HS-27A (cell line): ENCODE data around the gene CREB5.
"Not testable (repeated sequence)": the region's sequence is repeated elsewhere in the genome, so short reads cannot be mapped to it uniquely, and the experiment has no call there.

ENCODE experiments used
- DNase-seq: peaks from one replicate; pipeline ENCODE4 v3.0.0-alpha.2; 2012; ENCODE audit warnings: low read depth, missing footprints

The CREB5 gene, protein sequence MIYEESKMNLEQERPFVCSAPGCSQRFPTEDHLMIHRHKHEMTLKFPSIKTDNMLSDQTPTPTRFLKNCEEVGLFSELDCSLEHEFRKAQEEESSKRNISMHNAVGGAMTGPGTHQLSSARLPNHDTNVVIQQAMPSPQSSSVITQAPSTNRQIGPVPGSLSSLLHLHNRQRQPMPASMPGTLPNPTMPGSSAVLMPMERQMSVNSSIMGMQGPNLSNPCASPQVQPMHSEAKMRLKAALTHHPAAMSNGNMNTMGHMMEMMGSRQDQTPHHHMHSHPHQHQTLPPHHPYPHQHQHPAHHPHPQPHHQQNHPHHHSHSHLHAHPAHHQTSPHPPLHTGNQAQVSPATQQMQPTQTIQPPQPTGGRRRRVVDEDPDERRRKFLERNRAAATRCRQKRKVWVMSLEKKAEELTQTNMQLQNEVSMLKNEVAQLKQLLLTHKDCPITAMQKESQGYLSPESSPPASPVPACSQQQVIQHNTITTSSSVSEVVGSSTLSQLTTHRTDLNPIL

DNA sequence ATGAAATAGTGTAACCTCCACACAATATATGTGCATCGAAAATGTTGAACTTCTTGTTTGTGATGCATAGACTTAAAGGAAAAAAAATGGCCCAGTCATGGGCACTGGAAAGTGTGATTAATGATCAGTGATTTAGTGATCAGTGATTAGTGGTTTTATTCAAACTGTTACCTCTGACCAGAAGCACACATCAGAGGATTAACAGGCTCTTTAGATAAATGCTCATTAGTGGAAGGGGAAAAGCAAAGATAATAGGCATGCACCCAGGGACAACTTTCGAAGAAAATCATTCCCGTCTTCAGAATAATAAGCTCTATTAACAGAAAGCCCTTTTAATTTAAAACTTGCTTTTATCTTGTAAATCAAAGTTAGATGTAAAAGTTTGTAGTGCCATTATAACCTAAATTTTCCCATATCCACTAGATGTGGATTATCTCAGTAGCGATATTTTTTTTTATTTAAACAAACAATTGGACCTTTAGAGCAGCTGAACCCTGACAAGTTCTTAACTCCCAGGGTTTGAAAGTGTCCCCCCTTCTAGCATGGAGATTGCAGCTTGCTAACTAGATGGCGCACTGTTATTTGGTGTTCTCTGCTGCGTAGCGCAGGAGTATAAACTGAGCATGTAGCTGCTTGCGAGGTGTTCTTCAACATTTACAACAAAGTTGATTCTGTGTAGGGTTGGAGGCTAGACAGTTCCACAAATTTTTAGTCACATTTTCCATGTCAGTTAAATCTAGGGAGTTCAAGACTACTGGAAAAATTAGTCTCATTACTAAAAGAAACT is at the start of gene CREB5:
TSS of gene CREB5 (plus strand) at position 643 of the 787 bp plus-strand sequence. CDS start 397 bp downstream, outside the sequence.
- DNase-seq: no peak

DNA sequence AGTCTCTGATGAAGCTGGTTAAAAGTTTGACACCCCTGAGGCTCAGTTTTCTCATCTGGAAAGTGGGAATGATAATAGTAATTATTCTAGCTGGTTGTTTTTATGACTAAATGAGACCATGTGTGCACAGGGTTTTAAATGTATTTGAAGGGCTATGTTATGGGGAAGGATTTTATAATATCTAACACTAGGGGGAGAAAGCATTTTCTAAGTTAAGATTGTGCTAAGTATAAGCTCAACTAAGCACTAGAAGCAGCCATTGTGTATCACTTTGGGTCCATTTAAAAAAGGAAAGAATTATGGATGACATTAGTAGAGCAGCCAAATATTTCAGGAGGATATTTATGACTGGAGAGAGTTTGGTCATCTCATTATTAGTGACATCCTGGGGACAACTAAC is 49.5 kb upstream of the CREB5 start:
- no peak for DNase-seq

DNA sequence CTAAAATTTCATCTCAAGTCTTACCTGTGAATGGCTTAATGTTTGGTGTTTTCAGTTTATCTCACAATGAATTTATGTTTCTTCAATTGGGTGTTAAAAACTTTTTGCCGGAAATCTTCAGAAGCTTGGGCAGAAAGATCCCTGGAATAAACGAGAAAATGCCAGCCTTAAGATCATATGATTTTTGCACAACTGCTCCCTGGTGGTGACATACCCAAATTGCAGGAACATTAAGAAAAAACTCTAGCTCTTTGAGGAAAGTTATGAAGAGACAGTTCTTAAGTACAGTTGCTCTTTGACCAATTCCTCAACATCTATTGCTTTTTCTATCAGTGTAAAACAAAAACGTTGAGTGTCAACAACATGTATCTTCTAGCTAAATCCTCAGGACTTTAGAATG is 48.2 kb upstream of the CREB5 start:
- DNase-seq: no peak

DNA sequence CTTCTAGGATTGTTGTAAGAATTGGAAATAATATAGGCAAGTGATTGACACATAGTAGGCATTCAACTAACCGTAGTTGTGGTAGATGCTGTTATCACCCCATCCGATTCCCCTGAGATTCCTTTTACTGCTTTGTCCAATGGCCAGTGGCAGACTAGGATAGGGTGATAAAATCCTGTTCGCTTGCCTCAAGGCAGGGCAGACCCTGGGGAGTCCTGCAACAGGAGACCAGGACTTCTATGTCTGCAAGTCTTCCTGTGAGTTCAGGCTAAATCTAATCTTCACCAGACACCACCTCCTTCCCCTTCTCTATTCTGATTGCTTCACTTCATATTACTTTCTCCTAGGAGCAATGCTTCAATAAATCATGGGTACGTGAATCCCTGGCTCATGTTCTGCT is 42.8 kb upstream of the CREB5 start:
- DNase-seq: no peak

DNA sequence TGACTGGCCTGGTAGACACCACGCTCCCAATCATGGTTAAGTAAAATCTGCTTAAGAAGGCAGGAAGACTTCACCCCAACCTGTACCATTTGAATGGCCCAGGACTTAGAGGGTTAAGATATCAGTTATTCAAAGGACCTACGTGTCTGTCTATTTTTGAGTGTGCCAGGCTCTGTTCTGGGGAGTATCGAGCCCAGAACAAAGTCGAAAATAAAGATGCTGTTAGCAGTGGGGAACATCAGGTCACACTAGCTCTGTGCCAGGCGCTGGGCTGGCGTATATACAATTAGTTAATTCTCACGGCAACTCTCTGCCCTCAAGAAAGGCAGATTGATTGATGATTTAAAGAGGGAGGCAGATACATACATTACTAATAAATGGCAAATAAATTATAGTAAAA is 40.5 kb upstream of the CREB5 start:
- DNase-seq: no peak

DNA sequence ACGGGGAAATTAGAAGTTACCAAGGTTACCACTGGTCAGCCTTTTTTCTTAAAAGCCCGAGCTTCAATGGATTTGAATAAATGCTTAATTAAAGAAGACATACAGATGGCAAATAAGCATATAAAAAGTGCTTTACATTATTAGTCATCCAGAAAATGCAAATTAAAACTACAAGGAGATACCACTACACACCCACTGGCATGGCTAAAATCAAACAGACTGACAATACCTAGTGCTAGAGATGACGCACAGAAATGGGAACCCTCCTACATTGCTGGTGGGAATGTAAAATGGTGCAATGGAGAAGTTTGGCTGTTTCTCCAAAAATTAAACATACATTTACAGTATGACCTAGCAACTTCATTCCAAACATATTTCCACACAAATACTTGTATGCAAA is 38.3 kb upstream of the CREB5 start:
- no peak for DNase-seq

DNA sequence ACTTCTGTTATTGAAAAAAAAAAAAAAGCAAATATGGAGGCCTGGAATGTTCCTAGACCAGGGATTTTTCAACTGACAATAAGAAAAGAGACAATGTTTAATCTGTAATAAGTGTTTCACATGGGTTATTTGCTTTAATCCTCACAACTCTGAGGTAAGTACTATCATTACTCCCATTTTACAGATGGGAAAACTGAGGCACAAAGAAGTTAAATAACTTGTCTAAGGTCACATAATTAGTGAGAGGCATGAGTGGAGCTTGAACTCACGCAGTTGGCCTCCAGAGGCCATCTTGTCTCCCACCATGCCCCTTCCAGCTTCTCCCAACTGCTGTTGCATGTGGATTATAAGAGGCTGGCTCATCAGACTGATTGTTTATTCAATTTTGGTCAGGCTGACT is 36.6 kb upstream of the CREB5 start:
- DNase-seq: no peak

DNA sequence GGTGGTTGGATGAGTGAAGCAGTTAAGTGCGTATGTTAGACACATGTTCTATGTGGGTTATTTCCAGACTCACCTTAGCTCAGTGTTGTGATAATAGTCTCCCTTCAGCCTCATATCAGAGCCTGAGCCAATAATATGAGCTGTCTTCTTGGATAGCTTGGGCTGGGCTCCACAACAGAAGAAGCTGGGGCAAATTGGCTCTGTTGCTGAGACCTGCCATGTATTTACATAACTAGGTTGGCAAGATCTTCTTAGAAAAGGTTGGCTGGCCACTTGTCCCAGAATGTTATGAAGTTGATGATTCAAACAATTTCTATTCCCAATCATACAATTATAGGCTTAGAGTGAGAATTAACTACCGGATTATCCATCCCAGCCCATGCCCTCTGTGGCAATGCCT is 35.7 kb upstream of the CREB5 start:
- no peak for DNase-seq

DNA sequence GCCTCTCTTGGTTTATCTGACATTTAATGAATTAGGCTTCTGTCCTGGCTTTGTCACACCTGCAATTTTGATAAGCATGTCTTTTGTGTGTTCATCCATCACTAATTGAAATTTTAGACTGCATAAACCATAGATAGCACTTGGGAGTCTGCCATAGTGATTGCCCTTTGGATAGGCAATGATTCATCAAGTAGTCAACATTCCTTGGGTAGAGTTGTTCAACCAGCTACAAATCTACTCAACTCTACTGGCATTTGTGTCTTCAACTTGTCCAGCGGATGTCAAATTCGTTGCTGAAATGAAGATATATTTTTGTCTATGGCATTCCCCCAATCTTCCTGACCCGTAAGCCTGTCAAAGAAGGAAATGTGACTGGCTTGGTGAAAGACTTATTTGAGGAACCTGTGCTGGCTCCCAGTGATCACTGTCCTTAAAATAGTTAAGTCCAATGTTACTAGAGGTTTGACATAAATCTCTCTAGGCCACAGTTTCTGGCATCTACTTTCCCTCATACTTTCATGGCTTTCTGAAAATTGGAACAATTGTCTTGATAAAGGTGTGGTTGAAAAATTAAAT is 33.7 kb upstream of the CREB5 start:
- no peak for DNase-seq

DNA sequence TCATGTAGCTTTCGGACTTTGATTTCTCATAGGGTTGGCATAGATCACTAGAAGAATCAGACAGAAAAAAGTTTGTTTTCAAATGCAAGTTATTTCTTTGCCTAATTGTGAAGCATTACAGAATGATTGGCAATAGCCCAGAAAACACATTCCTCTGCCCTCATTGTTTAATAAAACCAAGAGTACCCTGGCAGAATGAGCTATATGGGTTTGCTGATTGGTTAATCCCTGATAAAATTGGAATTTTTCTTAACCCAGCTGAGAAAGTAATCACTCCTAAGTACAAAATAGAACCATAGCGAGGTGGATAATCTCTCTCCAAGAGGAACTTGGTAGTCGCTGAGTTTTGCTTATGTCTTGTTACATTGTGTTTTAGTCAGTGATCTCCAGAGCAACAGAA is 30.9 kb upstream of the CREB5 start:
- no peak for DNase-seq

DNA sequence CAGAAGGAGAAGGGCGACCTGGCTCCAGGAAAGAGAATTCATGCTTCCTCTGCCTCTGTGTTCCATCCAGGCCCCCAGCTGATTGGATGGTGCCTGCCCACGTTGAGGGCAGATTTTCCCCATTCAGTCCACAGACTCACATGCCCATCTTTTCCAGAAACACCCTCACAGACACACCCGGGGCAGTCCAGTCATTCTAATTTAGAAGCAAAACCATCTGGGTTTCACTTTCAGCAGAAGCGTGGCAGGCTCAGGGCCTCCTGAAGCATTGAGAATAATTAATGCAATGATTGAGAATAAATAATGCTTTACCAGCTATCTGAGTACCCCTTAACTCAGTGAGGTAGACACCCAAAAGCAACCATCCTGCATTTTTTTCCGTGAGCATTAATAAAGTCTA is 30.2 kb upstream of the CREB5 start:
- no peak for DNase-seq

DNA sequence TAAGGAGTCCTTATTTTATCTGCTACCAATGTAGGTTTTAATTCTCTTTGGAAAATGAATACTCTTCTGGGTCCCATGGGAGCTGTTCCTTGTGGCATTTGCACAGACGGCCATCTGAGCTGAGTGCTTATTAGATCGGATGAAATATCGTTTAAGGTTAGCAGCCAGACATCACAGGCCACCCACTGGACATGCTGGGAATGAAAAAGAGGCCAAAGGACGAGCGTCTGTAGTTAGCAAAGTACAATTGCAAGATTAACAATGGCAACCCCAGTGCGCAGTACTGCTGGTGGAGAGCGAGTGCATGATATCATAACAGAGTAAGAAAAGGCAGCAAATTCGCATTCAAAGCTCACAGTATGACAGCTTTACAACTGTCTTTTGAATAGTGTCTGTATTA is 28.3 kb upstream of the CREB5 start:
- no peak for DNase-seq

DNA sequence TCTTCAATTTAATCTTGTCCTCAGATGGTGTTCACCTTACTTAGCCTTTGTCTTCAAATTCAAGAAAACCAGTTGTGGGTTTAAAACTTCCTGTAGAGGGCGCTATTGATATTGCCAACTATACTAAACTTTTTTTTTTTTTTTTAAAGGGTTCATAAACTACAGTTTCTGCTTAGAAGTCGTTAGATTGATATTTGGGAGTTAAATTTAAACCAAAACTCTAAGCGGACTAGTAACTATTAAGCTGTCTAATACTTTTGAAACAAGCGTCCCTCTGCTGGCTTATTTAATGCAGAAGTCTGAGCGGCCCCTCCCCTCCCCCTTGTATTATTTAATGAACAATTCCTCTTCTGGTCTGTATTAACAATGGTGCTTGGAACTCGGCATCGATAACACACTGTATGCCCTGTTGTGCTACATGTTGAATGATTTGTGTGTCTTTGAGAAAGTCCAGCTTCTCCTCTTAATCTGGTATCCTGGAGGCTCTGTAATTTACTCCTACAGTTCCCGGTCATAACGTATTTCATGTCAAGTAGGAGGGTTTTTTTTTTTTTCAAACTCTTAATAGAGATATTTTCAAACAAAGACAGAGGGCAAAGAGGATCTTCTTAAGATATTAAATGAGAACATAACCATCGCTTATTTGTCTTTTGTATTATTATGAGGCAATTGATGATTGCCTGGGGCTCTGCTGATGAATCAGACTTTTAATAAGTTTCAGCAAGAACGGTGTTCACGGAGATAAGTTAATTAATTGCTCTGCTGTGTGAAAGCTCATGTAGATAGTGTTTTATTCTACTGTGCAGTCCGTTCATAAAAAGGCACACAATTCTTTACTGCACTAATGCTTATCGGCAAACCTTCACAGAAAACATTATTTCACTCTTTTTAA is 22.6 kb upstream of the CREB5 start:
- DNase-seq: no peak

DNA sequence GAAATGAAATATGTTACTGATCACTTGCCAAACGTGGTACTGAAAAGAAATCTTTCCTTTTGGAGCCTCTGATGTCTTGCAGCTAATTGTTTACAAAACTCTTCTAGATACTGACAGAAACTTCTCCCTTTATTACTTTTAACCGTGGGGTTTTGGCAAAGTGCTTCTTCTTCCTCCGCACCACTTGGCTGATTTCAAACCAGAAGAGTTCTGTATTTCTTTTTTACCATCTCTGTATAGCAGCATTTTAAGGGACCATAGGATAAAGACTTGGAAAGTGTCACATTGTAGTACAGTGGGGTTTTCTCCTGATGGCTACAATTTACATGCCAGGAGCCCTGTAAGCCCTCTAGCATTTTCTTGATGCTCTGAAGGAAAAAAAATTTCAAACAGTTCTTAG is 21.9 kb upstream of the CREB5 start:
- DNase-seq: no peak

DNA sequence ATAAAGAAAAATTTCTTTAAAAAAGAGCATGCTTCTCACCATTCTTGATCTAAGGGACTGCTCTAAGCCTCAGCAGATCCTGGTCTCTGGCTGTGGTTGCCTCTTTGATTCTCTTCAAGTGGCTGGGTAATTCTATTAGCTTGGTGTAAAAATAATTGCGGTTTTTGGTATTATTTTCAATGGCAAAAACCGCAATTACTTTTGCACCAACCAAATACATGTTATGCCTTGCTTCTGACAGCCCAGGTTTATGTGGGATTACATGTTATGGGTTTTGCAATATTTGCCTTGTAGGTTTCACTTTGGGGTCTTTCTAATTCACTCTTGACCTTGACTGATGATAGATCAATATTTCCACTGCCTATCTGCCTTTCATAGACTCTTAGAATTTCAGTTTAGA is 20.0 kb upstream of the CREB5 start:
- DNase-seq: no peak

DNA sequence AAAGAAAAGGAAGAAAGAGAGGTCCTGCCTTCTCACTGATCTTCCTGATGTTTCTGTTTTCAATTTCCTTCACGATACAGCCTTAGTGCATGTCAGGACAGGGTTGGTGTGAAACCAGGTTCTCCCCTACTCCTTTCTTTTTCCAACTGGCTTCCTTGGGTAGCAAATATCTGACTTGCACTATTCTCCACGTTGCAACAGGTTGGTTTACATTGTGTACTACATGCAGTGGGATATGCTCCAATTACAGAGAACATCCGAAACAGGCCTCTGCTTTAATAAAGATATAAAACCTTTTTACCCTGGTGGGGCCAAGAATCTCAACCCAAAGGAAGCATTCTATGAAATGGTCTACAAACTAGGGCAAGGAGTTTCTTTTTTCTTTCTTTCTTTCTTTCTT is 16.9 kb upstream of the CREB5 start:
- DNase-seq: no peak

DNA sequence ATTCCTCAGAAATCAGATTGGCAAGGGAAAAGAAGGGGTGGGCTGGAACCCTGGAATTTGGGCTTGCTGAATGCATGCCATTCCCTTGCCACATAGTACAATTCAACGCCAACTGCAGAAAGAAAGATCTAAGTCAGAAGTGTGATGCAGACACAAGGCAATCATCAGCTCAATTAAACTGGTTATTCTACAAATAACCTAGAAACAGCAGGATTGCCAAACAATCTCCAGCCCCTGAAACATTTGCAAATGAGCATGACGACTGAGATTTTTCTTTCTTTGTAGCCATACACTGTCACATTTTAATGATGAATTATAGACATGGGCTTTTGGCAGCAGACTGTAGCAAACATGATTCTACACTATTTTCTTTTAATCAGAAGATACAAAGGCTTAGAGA is 16.5 kb upstream of the CREB5 start:
- no peak for DNase-seq

DNA sequence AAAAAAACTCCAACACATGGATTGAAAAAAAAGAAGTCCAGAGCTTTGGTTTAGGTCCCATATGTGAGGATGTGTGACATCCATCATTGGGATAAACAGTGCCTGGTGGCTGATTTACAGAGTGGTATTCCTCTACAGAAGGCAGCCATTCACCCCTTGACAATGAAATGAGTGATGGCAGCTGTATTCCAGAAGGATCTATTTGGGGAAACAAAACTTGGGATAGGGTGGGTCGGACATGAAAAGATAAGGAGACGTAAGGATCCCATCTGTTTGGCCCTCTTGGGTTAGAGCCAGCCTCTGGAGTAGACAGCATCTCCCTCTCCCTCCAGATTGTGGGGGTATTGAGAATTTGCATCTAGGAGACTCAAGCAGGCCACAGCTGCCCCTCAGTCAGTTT is 15.2 kb upstream of the CREB5 start:
- no peak for DNase-seq

DNA sequence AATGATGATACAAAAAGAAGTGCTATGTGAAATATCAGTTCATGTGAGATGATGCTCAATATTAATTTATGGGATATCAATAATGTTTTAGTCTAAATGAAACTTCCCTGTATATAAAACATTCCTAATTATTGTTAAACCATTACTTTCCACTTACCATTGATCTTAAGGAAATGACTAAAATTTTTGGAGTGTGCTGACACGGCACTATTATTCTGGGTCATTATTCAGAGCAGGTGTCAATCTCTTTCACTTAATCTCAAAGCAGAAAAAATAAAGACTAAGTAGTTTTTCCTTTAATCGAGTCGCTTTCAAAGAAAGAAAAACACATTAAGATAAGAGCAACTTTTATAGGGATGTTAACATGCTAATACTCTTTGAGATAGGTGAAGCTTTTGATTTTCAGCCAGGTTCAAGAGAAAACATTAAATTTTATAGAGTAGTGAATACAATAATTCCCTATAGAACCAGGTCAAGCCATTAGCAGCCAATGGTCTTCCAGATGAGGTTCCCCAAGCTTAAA is 11.4 kb upstream of the CREB5 start:
- no peak for DNase-seq

DNA sequence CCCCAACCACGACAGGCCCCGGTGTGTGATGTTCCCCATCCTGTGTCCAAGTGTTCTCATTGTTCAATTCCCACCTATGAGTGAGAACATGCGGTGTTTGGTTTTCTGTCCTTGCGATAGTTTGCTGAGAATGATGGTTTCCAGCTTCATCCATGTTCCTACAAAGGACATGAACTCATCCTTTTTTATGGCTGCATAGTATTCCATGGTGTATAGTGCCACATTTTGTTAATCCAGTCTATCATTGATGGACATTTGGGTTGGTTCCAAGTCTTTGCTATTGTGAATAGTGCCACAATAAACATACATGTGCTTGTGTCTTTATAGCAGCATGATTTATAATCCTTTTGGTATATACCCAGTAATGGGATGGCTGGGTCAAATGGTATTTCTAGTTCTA is 10.8 kb upstream of the CREB5 start:
- DNase-seq: not testable (repeated sequence)

DNA sequence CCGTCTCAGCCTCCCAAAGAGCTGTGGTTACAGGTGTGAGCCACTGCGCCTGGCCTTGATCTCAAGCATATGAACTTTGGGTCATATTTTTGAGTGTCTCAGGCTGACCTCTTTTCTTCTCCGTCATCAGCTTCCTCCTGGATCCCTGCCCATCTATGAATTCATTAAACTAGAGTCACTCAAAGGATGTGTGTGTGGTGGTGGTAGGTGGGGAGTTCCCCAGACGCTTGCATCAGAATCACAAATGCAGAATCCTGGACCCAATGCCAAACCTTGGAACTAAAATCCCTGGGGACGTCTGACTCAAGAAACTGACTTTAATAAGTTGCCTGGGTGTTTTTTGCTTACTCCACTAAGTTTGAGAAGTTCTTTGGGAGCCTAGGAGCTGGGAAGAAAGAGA is 6.7 kb upstream of the CREB5 start:
- no peak for DNase-seq

DNA sequence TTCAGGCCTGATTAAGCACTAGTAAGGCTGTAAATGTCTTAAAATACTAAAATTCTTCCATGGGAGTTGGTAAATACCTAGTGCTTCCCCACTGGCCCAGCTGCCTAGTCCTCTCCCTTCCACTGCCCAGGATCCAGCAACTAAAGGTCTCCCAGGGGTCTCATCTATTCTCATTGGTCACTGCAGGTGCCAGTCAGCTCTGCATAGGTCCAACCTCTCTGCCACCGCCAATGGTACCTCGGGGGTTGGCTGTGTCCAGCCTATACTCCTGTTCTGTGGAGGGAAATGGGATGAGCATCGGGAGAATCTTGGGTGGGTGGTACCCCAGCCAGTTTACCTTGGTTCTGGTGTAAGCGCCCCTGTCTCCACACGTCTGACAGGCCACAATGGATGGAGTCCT is 6.1 kb upstream of the CREB5 start:
- DNase-seq: no peak
